ENCODE results near the gene SPATA6L. TPM values are rescaled to one million over a fixed set of nuclear protein-coding genes. Genes with fewer than 3 reads are reported as not detected.

The SPATA6L gene
- total RNA-seq = 0.86 TPM in 1 of 2 replicates, not detected in the other

GRCh38 chr9:4666042-4666699 lies at the start of gene SPATA6L:
TSS of gene SPATA6L (minus strand) at chr9:4666480. CDS start at chr9:4666250, 230 bp downstream.

GRCh38 chr9:4679268-4680172 lies 13.2 kb upstream of the SPATA6L start, which contains the start of gene CDC37L1:
TSS of gene CDC37L1 (plus strand) at chr9:4679569. CDS start at chr9:4679768, 199 bp downstream.

GRCh38 chr9:4662108-4662988 lies 3.9 kb downstream of the SPATA6L start, which contains the start of gene PLPP6:
TSS of gene PLPP6 (plus strand) at chr9:4662294. CDS start at chr9:4662376, 82 bp downstream.

Other genes with a start within 250 kb of the SPATA6L start
- 2.0 and 3.2 TPM in 2 replicates for gene SLC1A1, start 176.0 kb downstream of the SPATA6L start, total RNA-seq
- 8.1 and 12.2 TPM in 2 replicates for gene PLPP6, start 4.2 kb downstream of the SPATA6L start, total RNA-seq
- 19.5 and 28.3 TPM in 2 replicates for gene CDC37L1, start 13.1 kb upstream of the SPATA6L start, total RNA-seq
- 43.8 and 61.1 TPM in 2 replicates for gene AK3, start 74.7 kb upstream of the SPATA6L start, total RNA-seq
- gene RCL1, start 126.5 kb upstream of the SPATA6L start, total RNA-seq = 8.1 and 8.5 TPM in 2 replicates